AG09319 (cell line): Measurements from ENCODE around the gene SDSL.

Source experiments
- DNase-seq: peaks from one replicate; pipeline ENCODE4 v3.0.0-alpha.2; 2010; ENCODE audit warnings: low read depth; ENCODE audit errors: extremely low read depth
- TF ChIP-seq, protein P1 (sequence below): IDR thresholded peaks from 2 replicates; pipeline ENCODE4 v1.5.1; 2011; ENCODE audit warnings: low read depth, mild to moderate bottlenecking, inconsistent platforms, low read length, moderate library complexity

Gene SDSL

DNA sequence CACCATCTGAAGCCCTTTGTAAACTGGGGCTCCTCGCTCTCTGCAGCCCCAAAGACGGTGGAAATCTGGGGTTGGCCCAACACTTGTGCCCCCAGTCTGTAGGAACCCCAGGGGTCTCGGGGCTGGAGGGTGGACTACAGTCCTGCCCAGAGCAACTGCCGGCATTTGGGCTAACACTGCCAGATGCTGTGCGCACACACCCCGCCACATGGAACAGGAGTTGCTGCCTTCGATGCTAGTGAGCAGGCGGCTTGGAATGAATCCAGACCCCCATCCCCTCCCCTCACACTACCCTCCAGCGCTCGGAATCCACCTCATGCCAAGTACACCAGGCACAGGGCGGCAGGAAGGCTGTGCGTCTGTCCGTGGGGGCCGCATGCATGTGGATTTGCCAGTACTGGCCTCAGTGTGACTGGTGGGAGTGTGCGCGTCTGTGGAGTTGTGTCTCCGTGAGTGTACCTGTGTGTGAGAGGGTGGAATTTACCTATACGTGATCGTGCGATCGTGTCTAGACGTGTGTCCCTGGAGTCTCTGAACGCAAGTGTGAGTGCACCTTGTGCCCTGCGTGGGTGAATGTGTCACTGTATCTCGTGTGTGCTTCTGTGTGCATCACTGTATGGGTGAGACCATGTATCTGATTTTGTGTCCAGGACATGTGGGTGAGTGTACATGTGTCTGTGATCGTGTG lies 44.4 kb downstream of the SDSL start:
- no peak for DNase-seq
- TF ChIP-seq, protein P1, sequence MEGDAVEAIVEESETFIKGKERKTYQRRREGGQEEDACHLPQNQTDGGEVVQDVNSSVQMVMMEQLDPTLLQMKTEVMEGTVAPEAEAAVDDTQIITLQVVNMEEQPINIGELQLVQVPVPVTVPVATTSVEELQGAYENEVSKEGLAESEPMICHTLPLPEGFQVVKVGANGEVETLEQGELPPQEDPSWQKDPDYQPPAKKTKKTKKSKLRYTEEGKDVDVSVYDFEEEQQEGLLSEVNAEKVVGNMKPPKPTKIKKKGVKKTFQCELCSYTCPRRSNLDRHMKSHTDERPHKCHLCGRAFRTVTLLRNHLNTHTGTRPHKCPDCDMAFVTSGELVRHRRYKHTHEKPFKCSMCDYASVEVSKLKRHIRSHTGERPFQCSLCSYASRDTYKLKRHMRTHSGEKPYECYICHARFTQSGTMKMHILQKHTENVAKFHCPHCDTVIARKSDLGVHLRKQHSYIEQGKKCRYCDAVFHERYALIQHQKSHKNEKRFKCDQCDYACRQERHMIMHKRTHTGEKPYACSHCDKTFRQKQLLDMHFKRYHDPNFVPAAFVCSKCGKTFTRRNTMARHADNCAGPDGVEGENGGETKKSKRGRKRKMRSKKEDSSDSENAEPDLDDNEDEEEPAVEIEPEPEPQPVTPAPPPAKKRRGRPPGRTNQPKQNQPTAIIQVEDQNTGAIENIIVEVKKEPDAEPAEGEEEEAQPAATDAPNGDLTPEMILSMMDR: no peak

DNA sequence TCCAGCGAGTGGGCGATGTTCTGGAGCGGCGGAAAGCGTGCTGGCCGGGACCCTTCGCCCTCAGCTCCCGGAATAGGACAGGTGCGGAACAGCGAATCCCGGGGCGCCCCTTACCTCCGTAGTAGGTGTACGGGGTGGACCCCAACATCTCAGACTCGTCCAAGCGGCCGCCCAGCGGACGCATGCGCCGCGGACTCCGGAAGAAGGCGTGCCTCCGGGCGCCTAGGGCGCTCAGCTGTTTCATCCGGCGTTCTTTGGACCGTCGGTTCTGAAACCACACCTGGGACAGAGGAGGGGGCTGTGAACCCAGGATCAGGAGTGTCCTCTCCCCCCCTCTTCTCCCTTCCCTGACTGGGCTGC lies 44.9 kb downstream of the SDSL start:
- TF ChIP-seq, protein P1: no peak
- no peak for DNase-seq

DNA sequence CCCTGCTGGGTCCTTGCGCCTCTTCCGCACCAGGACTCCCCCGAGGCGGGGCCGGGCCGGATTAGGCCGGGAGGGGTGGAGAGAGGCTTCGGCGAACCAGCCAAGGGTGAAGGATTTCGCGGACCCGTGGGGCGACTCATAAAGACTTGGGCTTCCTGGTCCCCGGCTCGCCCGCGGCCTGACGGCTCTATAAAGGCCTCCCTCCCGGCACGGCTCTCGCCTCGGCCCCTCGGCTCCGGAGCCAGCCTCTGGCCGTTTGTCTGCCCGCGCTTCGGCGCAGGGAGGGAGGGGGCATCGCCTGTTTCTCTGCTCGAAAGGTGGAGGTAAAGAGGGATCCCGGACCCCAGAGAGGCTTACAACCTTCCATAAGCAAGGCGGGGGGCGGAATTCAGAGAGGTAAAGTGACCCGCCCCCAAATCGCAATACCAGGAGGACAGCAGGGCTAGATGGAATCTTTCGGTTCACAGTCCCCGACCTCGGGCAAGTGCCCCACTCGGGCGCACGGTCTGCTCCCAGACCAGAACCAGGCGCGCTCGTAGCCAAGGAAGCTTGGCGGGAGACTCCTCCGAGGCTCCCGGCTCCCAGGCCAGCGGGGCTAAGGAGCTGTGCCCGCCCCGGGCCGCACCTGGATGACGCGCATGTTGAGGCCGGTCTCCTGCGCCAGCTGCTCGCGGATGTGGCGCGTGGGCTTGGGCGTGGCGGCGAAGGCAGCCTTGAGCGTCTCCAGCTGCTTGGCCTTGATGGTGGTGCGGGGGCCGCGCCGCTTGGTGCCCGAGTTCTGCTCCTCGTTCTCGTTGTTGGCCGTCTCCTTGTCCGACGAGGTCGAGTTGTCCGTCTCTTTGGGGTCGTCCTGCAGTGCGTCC lies 45.6 kb downstream of the SDSL start:
- no peak for DNase-seq
- TF ChIP-seq, protein P1: no peak

DNA sequence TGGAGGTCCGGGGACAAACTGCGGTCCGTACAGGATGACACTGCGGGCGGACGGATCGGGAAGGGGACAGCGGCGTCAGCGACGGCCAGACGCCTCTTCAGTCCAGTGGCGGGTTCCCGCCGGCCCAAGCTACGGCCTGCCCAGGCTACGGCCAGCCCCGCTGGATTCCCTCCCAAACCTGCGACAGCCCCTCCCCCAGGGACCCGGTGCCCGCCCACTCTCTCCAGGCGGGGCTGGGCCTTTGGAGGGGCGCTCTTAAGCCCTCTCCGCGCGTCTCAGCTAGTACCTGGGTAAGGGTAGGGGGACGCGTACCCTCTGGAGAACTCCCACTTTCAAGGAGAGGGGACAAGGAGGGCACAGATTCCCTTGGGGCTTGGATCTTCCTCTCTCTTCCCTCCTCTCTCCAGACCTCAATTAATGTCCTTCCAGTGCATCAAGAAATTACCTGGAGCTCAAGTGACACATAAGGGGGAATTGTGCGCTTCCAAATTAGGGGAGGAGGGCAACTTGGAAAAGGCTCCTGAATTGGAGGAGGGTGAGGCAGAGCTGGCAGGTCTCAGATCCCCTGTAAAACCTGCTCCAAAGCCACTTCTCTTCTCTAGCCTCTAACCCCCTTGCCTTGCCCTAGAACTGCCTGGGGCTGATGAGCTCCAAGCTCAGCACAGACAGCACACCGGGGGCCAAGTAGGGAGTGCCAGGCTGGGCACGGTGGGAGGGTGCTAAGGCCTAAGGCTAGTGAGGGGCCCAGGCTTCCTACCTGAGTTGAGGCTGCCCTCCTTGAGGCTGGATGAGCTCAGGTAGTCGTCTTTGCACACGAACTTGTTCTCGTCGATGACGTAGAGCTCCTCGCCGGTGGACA lies 46.4 kb downstream of the SDSL start:
- DNase-seq: no peak
- TF ChIP-seq, protein P1: no peak

DNA sequence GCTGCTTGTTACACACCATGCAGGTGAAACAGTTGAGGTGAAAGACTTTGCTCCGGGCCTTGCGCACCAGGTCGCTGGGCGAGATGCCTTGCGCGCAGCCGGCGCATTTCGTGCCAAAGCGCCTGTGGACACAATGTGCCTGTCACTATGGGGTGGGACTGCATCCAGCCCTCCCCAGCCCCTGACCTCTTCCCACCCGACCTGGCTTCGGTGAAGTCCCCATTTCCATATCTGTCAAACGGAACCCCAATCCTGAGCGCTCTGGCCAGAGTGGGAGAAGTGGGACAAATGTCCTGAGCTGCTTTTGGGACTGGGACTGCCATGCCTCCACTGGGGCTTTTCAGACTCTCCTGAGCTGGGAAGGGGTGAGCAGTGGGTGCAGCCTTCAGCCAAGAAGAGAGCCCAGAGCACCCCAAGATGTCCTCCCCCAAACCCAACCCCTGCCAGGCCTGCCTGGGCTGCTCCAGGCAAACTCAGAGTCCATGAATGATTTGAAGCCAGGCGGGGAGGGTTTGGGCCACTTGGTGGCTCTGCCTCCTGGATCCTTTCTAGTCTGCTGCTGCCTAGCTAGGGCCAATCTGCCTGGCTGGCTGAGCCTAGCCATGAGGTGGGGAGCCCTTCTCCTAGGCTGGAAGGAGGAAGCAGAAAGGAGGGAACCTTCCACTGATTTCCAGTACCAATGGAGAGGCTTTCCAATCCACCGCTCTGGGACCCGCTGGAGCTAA lies 47.2 kb downstream of the SDSL start:
- TF ChIP-seq, protein P1: no peak
- DNase-seq: no peak

DNA sequence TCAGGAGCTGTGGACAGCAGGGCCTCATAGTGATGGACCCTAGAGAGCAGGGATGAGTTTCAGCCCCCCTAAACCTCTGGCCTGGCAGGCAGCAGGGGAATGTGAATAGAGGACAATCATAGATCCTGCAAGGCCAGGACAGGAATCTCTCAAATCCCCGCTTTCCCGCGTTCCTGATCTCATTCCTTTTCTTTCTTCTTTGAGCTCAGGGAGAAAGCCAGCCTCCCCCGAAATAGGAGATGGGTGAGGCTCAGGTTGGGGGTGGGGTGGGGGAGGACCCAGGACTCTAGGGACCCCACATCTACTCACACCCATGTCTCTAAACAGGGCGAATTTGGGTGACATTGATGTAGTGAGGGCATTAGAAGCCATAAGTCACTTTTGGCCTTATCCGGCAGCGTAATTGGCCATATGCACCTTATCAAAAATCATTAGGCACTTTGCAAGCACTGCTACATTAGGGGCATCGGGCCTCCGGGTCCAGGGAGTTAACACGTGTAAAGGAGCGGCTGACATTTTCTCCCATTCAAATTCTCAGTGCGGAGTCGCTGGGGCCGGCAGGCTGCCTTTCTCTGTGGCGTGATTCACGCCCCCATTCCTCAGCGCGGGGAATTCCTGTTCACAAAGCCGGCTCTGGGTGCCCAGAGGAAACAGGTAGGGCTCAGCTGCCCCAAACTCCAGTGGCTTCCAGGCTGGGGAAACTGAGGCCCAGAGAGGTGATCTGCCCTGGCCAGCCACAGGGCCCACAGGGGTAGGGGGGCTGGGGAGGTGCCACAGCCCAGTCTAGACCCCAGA lies 48.0 kb downstream of the SDSL start:
- DNase-seq: no peak
- TF ChIP-seq, protein P1: no peak
